Activated gamma-delta T cell (primary cell): ENCODE data around the gene PDE4B.
"Not testable (repeated sequence)": the region's sequence is repeated elsewhere in the genome, so short reads cannot be mapped to it uniquely, and the experiment has no call there.

Source experiments
- DNase-seq: peaks from one replicate; lab custom pipeline; 2025; lab: John Stamatoyannopoulos, UW

PDE4B gene

DNA sequence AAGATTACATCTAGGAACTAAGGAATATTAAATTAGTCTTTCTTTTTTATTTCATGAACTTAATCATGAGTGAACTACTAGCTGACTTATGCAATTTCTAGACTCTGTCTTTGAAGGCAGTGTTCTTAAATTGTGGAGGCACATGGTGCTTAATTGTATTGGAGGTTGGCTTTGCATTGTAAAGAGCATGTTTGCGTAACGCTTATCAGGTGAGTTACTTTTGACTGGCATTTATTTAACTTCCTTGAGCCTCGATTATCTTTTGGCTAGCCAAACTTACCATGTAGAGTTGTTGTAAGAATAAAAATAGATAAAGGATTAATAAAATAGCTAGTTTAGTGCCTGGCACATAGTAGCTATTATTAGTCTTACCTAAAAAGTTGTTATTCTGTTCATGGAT is 262.4 kb downstream of the PDE4B start:
- DNase-seq = no peak

- DNase-seq = not testable (repeated sequence)
Observed at GRCh38 chr1:66057448-66057847, 264.8 kb downstream of the PDE4B start.

- DNase-seq = no peak
Observed at GRCh38 chr1:66058558-66058957, 265.9 kb downstream of the PDE4B start.

- not testable (repeated sequence) for DNase-seq
Observed at GRCh38 chr1:66067219-66067618, 274.5 kb downstream of the PDE4B start.

DNA sequence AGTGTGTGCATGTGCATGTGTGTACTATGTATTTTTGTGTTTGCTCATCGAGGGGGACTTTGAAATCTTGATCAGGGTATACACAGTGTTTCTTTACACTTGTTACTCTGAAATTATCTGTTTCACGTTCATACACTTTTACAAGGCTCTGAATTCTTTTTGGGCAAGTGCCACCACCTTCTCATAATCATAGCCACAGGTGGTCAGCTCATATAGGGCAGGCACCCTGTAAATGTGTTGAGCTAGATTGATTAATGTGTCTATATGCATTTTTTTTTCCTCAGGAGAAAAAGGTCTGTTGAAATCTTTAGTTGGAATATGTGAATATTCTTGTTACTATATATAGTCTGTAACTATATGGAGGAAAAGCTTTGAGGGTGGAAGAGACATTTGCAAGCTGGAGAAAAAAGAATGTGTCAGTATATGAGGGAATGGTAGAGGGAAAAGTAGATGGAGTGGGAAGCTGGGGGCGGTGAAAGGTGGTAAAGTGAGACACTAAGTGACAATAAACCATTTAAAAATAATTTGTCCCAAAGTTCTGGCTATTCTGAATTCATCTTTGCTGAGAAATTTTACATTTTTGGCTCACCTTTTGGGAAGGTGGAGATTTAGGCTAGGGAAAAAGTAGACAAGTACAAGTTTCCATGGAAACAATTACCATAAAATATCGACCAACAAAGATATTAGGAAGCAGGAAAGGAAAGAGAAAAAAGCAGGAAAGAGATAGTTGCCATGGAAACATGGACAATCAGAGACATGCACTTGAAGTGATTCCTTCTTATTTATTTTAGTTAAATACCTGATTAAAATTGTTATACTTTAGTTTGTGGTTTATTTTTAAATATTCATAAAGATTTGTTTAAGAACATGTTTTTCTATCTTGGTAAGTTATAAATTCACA is 277.5 kb downstream of the PDE4B start:
- DNase-seq = no peak

GRCh38 chr1:66073388-66073787 is 280.7 kb downstream of the PDE4B start:
- no peak for DNase-seq

DNA sequence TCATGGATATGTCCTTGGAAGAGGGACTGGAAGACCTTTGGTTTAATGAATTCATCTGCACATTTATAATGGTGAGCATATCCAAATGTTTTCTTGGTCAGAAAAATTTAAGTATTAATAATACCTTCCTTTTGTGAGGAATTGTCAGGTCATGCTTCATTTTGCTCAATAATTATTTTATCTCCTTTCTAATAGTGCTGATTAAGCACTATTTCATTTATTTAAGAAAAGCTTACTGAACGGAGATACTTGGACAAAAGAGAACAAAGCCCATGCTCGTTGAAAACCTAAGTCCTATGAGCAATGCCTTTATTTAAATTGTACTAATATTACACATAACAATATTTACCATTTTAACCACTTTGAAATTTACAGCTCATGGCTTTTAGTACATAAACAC is 281.5 kb downstream of the PDE4B start:
- DNase-seq = no peak

DNA sequence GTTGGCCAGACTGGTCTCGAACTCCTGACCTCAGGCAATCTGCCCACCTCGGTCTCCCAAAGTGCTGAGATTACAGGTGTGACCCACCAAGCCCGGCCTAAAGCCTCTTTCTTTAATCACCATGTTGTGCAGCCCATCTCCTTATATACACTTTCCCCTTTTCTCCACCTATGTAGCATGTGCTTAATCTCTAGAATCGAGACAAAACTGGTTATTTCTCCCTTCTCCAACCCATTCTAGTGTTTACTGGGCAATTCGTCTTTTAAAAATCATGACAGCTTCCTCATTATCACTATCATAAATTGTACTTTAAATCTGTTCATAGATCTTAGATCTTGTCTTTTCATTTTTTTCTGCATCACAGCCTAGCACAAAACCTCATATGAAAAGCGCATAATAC is 285.7 kb downstream of the PDE4B start:
- no peak for DNase-seq

- DNase-seq = no peak
Observed at GRCh38 chr1:66083003-66083402, 290.3 kb downstream of the PDE4B start.

DNA sequence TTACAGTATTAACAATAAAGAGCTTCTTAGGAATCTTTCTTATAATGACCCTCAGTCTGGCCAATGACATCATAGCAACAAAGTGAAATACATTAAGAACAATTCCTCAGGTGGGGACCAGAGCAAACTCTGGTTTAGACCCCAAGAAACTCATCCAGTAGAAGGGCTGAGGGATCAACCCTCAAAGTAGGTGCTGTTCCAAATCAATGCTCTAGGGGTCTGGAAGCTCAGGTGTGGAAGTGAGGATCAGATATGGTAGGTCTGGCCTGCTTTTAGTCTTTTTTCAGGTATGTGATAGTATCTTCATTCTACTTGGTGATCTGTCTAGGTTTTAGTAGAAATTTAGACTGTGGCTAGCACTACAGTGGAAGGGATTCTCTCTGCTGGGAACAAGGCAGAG is 291.7 kb downstream of the PDE4B start:
- no peak for DNase-seq

- DNase-seq = no peak
Observed at GRCh38 chr1:66085600-66085999, 292.9 kb downstream of the PDE4B start.

GRCh38 chr1:66088787-66089186 is 296.1 kb downstream of the PDE4B start:
- no peak for DNase-seq

DNA sequence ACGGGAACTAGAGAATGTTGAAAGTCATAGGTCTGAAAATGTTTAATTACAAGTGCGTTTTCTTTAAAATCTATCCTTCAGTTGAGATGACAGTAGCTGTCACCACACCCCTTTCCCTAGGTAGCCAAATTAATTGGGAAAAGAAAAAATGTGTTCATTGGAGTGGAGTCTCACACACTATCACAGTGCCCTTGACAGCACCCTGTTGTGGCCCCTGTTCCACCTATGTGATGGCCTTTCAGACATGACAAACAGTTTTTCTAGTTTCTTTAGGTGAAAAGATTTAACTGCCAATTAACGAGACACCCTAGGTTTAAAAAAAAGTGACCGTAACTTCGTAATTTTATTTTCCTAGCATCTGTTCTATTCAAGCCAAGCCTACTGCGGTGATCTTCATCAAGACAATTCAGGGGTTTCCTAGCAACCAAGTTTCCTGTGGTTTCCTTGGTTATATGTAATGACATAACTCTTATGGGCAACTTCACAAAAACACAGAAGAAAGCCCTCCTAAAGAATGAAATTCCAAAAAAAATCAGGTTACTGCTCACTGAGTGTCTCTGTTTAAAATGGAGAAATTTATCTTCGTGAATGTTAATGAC is 298.3 kb downstream of the PDE4B start:
- no peak for DNase-seq

GRCh38 chr1:66095190-66095589 is 302.5 kb downstream of the PDE4B start:
- no peak for DNase-seq

DNA sequence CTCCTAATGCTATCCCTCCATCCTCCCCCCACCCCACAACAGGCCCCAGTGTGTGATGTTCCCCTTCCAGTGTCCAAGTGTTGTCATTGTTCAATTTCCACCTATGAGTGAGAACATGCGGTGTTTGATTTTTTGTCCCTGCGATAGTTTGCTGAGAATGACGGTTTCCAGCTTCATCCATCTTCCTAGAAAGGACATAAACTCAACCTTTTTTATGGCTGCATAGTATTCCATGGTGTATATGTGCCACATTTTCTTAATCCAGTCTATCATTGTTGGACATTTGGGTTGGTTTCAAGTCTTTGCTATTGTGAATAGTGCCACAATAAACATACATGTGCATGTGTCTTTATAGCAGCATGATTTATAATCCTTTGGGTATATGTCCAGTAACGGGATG is 308.3 kb downstream of the PDE4B start:
- DNase-seq = not testable (repeated sequence)

GRCh38 chr1:66104076-66104475 is 311.4 kb downstream of the PDE4B start:
- DNase-seq = not testable (repeated sequence)

DNA sequence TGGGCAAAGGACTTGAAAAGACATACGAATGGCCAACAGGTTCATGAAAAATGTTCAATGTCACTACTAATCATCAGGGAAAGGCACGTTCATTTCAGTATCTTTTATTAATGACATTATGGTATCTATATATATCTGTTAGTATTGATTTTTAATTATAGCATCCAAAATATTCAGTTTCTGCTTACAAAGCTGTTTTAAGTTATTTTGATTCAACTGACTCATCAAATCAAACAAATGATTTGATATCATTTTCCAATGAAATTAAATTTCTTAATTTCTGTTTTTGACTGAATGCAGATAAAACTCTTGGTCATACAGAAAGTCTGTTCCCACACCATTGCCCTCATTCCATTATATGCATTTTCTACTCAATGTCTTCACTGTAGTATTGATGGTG is 315.9 kb downstream of the PDE4B start:
- DNase-seq = no peak

- no peak for DNase-seq
Observed at GRCh38 chr1:66112744-66113400, 320.2 kb downstream of the PDE4B start.

- no peak for DNase-seq
Observed at GRCh38 chr1:66119148-66119547, 326.5 kb downstream of the PDE4B start.

DNA sequence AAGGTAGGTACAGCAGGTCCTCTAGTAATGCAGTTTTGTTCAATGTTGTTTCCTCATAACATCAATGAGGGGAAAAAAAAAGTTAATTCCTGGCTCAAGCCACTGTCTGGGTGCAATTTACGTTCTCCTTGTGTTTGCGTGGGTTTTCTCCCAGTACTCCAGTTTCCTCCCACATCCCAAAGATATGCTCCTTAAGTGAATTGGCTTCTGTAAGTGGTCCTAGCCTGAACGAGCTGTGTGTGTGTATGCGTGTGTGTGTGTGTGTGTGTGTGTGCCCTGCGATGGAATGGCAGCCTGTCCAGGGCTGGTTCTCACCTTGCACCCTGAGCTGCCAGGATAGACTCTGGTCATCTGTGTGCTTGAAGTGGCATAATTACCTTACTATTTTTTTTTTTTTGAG is 332.0 kb downstream of the PDE4B start:
- no peak for DNase-seq

DNA sequence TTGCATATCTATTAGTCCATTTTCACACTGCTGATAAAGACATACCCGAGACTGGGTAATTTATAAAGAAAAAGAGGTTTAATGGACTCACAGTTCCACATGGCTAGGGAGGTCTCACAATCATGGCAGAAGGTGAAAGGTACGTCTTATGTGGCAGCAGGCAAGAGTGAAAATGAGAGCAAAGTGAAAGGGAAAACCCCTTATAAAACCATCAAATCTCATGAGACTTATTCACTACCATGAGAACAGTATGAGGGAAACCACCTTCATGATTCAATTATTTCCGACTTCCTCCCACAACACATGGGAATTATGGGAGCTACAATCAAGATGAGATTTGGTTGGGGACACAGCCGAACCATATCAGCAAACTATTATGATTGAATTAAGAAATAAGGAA is 335.9 kb downstream of the PDE4B start:
- not testable (repeated sequence) for DNase-seq

DNA sequence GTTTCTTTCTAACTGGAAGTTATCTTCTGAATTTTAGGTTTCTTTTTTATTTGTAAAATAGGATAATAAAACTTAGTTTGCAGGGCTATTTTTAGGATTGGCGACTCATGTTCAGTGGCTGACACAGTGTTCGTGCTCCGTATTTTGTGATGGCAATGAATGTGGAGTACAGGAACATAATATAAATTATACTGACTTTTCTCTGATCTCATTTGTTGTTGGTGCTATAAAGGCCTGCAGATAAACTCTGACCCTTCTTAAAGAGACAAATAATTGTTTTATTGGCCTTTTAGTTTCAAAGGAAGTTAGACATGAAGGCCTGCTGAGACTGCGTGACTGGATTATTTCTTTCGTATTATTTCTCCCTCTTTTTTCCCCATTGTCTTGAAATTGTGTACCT is 339.6 kb downstream of the PDE4B start:
- DNase-seq = no peak

DNA sequence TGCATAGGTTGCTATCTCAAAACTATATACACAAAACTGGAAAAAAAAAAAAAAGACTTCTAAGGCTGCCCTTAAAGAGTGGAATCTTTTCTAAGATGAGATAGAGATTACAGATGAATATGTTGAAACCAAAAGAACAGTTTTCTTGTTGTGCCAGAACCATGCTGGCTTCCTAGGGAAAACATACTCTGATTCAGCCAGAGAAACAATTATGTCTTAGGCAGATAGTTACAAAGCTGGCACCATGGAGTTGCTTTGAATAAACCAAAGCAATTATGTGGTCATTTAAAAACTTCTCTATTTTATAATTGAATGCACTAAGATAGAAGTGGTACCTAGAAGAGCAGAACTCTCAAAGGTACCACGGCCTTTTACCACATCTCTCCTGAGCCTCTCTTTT is 341.3 kb downstream of the PDE4B start:
- DNase-seq = no peak
